Measurements from ENCODE around the gene CYYR1. TPM values are rescaled to one million over a fixed set of nuclear protein-coding genes. Genes with fewer than 3 reads are reported as not detected.

The CYYR1 gene
- total RNA-seq = 10 to 100 TPM in 1 of 4 donors, 1 to 10 TPM in 3; 4.5 to 13.0 (median 6.1) TPM
- polyA plus RNA-seq = 1 to 10 TPM; 1.8 to 4.2 (median 2.4) TPM

GRCh38 chr21:26572702-26573381 is at the start of gene CYYR1:
Gene CYYR1 (minus strand): TSS chr21:26573286. CDS start chr21:26572940, 346 bp downstream.
- Histone ChIP-seq H3K36me3 (no peaks in the 10 kb centered on the region), H3K4me3 (peak within 1 kb of the TSS; percentile 4 to 39 (median 32)), H3K27me3 (peaks cover 5 to 19% (median 9%) of the 10 kb centered on the region in 3 donors), H3K9me3 (no peaks in the 10 kb centered on the region), H3K4me1 (no peaks in the 10 kb centered on the region), H3K27ac (peak within 1 kb of the TSS; percentile 35 to 66 (median 41))
- no peak for TF ChIP-seq EP300 (IDR thresholded peaks at IDR 0.05)
- WGBS, 2 donors = 4 to 35% methylated on average over 58 of the region's 58 CpGs
- DNase-seq = no peak
- intact Hi-C loops (cut with DNase I) = no loop called here

- no peak overlapping the region for H3K4me3 ChIP-seq
- no peaks in the 10 kb centered on the region for H3K9me3 ChIP-seq
- WGBS, 2 donors = 31 to 43% methylated on average over 1 of the region's 1 CpG
- H3K36me3 ChIP-seq = no peaks in the 10 kb centered on the region
- H3K27ac ChIP-seq = no peak overlapping the region
- no peak for TF ChIP-seq EP300 (IDR thresholded peaks at IDR 0.05)
- TF ChIP-seq CTCF (IDR thresholded peaks at IDR 0.05) = no peak
- no peak for TF ChIP-seq POLR2A (IDR thresholded peaks at IDR 0.05)
- TF ChIP-seq POLR2AphosphoS5 (IDR thresholded peaks at IDR 0.05) = no peak
- DNase-seq = no peak
- H3K4me1 ChIP-seq = no peaks in the 10 kb centered on the region
- intact Hi-C loops (cut with DNase I) = no loop called here
- no peaks in the 10 kb centered on the region for H3K27me3 ChIP-seq
Measured at GRCh38 chr21:26617176-26617575, 44.1 kb upstream of the CYYR1 start.

- Histone ChIP-seq H3K27me3 (no peaks in the 10 kb centered on the region), H3K36me3 (no peaks in the 10 kb centered on the region), H3K4me3 (no peak overlapping the region), H3K9me3 (no peaks in the 10 kb centered on the region), H3K27ac (no peak overlapping the region), H3K4me1 (no peaks in the 10 kb centered on the region)
- DNase-seq = no peak
- TF ChIP-seq CTCF (IDR thresholded peaks at IDR 0.05) (no peak), POLR2A (IDR thresholded peaks at IDR 0.05) (no peak), EP300 (IDR thresholded peaks at IDR 0.05) (no peak), POLR2AphosphoS5 (IDR thresholded peaks at IDR 0.05) (no peak)
- intact Hi-C loops (cut with DNase I) = no loop called here
- WGBS, 2 donors = 91 to 95% methylated on average over 1 of the region's 1 CpG
Measured at GRCh38 chr21:26614251-26614650, 41.2 kb upstream of the CYYR1 start.

- Histone ChIP-seq H3K36me3 (no peaks in the 10 kb centered on the region), H3K27ac (no peak overlapping the region), H3K4me3 (no peak overlapping the region), H3K27me3 (no peaks in the 10 kb centered on the region), H3K9me3 (no peaks in the 10 kb centered on the region), H3K4me1 (no peaks in the 10 kb centered on the region)
- intact Hi-C loops (cut with DNase I) = no loop called here
- no peak for DNase-seq
- no peak for TF ChIP-seq CTCF (IDR thresholded peaks at IDR 0.05)
- no peak for TF ChIP-seq POLR2A (IDR thresholded peaks at IDR 0.05)
- no peak for TF ChIP-seq POLR2AphosphoS5 (IDR thresholded peaks at IDR 0.05)
- TF ChIP-seq EP300 (IDR thresholded peaks at IDR 0.05) = no peak
- WGBS, 2 donors = 85% methylated on average over 1 of the region's 1 CpG
Measured at GRCh38 chr21:26599261-26599660, 26.2 kb upstream of the CYYR1 start.

GRCh38 chr21:26597981-26598380 is 24.9 kb upstream of the CYYR1 start:
- WGBS, 2 donors = 47 to 67% methylated on average over 2 of the region's 2 CpGs
- no peak for TF ChIP-seq CTCF (IDR thresholded peaks at IDR 0.05)
- intact Hi-C loops (cut with DNase I) = no loop called here
- no peaks in the 10 kb centered on the region for H3K4me1 ChIP-seq
- H3K36me3 ChIP-seq = no peaks in the 10 kb centered on the region
- no peaks in the 10 kb centered on the region for H3K27me3 ChIP-seq
- no peaks in the 10 kb centered on the region for H3K9me3 ChIP-seq
- no peak overlapping the region for H3K4me3 ChIP-seq
- H3K27ac ChIP-seq = no peak overlapping the region
- DNase-seq = no peak
